ACHN (cell line): ENCODE results near the gene WASHC4.

Experiments
- DNase-seq: peaks from one replicate; pipeline ENCODE4 v3.0.0-alpha.2; 2015
- in situ Hi-C: cut with HindIII; loops from 2 replicates; pipeline ENCODE4 v1.10.0; 2017; ENCODE audit warnings: low sequenced_read_pairs, low pct_ligation_motif_present, low pct_unique_long_range_greater_than_20kb

WASHC4 gene, protein sequence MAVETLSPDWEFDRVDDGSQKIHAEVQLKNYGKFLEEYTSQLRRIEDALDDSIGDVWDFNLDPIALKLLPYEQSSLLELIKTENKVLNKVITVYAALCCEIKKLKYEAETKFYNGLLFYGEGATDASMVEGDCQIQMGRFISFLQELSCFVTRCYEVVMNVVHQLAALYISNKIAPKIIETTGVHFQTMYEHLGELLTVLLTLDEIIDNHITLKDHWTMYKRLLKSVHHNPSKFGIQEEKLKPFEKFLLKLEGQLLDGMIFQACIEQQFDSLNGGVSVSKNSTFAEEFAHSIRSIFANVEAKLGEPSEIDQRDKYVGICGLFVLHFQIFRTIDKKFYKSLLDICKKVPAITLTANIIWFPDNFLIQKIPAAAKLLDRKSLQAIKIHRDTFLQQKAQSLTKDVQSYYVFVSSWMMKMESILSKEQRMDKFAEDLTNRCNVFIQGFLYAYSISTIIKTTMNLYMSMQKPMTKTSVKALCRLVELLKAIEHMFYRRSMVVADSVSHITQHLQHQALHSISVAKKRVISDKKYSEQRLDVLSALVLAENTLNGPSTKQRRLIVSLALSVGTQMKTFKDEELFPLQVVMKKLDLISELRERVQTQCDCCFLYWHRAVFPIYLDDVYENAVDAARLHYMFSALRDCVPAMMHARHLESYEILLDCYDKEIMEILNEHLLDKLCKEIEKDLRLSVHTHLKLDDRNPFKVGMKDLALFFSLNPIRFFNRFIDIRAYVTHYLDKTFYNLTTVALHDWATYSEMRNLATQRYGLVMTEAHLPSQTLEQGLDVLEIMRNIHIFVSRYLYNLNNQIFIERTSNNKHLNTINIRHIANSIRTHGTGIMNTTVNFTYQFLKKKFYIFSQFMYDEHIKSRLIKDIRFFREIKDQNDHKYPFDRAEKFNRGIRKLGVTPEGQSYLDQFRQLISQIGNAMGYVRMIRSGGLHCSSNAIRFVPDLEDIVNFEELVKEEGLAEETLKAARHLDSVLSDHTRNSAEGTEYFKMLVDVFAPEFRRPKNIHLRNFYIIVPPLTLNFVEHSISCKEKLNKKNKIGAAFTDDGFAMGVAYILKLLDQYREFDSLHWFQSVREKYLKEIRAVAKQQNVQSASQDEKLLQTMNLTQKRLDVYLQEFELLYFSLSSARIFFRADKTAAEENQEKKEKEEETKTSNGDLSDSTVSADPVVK

DNA sequence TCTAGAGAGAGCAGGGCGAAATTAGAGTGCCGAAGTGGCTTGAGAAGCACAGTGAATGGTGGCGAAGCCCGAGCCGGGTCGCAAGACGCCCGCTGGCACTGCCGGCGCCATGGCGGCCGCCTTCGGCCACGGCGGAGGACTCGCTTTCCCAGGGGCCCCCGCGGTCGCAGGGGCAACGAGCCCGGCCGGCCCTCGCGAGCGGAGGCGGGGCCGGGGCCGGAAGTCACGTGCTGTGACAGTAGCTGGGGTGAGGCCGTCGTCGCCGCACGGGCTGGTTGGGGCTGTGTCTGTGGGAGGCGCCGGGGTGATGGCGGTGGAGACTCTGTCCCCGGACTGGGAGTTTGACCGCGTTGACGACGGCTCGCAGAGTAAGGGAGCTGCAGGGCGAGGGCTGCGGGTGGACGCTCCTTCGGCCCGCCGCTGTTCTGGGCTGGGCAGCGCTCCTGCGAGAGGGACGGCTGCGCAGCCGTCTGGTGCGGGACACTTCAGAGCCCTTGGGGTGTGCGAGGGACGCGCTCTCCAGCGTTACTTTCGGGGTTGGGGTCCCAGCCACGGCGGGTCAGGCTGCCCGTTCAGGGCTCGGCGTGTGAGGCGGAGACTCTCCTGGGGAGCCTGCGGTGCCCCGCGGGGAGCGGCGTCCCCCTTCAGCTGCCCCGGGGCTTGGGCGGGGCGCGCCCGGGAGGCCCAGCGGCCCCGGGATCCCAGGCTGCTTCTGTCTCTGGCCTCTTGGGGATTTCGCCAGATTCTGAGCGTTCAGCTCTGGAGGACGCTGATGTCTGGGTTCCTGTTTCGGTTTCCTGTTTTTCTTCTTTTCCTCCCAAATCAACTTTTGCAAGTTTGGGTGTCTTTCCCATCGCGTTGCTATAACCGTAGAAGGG, at the start of gene WASHC4:
TSS of gene WASHC4 (plus strand) at position 238 of the 878 bp plus-strand sequence. CDS start at position 308, 70 bp downstream.
- peak; percentile 98 for DNase-seq
- in situ Hi-C loops: no loop called here

DNA sequence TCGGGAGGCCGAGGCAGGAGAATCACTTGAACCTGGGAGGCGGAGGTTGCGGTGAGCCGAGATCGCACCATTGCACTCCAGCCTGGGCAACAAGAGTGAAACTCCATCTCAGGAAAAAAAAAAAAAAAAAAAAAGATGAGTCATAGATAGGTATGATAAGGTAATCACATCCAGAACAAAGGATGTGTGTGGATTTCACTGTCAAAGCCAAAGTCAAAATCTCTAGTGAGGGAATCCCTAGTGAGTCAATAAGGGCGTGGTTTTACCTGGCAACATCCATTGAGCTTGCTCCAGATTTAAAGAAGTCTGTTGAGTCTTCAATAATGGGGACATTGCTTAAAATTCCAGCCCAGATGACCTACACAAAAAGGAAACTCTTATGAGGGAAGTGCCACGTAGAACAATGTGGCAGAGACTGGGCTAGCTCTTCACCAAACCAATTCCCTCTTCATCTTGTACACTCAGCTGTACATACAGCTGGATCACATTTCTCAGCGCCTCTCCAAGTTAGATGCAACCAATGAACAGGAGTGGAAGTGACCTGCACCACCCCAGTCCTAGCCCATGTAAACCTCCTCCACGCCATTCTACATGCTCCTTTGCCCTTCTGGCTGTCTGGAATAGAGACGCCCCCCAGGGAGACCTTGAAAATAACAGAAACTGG, 46.7 kb upstream of the WASHC4 start:
- no peak for DNase-seq
- in situ Hi-C loops: no loop called here

DNA sequence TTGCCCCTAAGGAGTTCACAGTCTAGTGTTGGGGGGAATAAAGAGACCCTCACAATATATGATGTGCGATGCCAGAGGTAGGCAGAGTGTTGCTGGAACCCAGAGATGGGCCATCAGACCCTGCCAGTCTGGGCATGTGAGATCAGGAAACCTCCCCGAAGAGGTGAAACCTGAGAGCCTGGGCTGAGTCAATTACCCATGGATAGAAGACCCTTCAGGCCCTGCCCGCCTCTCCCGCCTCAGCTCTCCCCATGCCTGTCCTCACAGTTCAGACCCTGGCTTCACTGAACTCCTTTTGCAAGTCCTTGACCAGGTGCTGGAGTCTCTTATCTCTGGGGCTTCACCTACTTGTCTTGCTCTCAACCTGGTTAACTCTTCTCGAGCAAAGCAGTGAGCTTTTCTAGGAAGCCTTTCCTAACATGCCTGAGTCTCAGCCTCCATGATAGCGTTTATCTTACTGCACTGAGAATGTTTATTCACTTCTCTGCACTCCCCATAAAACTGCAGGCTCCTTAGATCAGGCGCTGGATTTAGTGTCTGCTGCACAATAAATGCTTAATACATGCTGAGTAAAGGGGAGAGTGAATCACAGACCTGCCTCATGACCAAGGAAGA, 42.9 kb upstream of the WASHC4 start:
- no peak for DNase-seq
- in situ Hi-C loops: no loop called here

DNA sequence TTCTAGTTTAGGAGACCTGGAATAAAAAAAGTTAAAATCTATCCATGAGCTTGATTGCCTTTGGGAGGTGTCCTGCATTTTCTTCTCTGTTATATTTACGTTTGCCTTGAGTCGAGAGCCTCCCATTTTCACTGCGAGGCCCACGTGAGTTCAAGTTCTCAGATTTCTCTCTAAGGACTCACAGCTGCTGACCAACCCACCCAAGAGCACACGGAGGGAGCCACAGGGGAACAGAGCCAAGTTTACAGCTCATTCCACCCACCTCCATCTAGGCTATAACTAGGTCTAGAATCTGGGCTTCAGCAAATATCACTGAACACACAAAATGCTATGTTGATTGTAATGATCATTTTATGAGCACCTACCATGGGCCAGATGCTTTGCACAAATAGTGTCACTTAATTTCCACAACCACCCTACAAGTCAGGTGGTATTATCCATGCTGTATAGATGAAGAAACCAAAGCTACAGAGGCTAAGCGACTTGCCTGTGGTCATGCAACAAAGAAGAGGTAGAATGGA, 40.0 kb upstream of the WASHC4 start:
- no peak for DNase-seq
- in situ Hi-C loops: no loop called here

DNA sequence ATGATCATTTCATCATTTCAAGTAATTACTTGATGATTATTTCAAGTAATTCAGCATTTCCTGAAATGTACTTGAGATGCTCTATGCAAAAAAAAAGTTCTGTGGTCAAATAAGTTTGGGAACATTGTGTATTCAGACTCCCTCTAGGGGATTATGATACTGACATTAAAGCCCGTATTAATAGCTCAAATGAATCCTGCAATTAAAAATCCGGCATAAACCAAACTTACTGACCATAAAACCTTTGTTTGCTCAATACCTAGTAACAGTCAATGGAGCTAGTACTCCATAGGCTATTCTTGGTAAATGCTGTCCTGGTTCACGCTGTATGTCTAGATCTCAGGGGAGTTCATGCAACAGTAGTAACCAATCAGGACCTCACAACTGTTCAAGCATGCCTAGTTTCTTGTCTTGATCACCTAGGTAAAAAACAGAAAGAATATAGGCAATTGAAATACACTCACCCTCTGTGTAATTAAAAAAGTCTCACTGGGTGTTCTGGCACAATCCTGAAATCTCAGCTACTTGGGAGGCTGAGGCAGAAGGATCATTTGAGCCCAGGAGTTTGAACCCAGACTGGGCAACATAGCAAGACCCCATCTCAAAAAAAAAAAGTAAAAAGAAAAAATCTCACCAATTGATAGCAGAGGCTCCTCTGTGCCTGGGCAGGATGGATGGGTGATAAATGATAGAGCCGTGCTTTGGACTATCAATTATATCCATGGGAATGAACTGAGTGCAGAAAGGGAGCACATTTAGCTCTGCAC, 37.4 kb upstream of the WASHC4 start:
- in situ Hi-C loops: no loop called here

DNA sequence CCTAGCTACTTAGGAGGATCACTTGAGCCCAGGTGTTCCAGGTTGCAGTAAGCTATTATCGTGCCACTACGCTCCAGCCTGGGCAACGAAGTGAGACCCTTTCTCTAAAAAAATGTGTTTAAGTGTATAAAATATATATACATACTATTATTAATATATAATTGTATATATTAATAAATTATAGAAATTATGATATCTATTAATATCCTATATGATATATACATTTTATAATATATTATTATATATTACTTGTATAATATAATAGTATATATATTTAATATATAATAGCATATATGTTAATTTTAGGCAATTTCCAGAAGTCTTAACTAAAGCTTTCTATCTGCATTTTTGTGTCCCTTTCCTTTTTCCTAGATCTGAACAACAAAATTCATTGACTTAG, 35.5 kb upstream of the WASHC4 start:
- in situ Hi-C loops: no loop called here
- no peak for DNase-seq

More for the DNA sequence above, 37.4 kb upstream of the WASHC4 start:
- no peak for DNase-seq

DNA sequence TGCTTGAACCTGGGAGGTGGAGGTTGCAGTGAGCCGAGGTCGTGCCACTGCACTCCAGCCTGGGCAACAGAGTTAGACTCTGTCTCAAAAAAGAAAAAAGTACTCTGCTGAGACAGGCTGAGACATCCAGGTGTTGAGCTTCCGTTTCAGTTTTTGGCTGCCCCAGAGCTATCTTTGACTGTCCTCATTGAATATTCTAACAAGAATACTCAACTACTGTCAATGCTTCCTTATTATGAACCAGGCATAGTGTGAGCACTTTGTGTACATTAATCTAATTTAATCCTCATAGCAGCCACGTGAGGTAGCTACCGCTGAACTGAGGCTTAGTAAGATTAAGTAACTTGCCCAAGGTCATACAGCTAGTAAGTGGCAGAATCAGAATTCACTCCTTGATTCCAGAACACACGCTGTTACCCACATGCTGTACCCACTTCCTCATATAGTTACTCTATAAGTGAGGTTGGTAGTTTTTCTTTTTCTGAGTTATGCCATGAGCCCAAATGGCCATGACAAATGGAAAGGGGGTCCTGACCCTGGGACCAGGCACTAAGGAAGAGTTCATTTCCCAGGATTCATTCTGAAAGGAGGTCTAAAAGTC, 34.5 kb upstream of the WASHC4 start:
- DNase-seq: no peak
- in situ Hi-C loops: no loop called here

DNA sequence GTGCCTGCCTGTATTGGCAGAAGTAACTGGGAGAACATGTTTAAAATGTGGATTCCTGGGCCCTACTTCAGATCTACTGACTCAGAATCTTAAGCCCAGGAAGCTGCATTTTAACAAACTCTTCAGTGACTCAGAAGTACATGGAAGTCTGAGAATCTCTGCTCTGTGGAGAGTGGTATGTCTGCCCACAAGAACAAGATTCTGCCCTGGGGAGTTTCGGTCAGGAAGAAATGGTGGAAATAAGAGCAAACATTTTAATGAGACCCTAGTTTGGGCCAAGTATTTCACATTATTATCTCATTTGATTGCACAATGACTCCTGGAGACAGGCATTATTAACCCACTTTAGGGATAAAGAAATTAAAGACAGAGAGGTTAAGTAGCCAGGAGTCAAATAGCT, 31.4 kb upstream of the WASHC4 start:
- in situ Hi-C loops: no loop called here
- no peak for DNase-seq

DNA sequence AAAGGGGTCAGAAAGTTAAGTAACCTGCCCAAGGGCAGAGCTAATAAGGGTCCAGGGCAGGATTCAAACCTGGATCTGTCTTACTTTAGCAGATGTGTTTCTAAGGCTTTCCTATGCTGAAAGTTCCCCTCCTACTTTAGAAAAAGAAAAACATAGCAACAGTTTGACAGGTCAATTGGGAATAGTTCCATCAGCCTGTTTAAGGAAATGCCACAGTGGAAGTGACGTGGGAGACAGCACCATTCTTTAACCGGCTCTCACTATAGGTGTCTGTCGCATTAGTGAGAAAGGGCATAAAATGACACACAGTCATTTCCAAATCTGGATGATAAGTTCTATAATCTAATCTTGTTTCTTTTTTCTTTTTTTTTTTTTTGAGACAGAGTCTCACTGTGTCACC, 30.6 kb upstream of the WASHC4 start:
- no peak for DNase-seq
- in situ Hi-C loops: no loop called here

DNA sequence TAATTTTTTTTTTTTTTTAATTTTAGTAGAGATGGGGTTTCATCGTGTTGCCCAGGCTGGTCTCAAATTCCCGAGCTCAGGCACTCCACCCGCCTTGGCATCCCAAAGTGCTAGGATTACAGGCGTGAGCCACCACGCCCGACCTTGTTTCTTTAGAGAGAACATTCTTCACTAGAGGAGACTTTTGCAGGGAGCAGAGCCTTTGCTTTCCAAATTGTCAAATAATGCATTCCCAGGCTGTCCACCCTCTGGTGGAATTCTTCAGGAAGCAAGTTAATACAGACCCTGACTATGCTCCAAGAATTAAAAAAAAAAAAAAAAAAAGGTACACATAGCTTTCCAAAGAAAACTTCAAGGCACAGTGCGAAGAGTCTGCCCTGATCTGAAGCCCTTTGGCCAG, 30.1 kb upstream of the WASHC4 start:
- in situ Hi-C loops: no loop called here
- DNase-seq: no peak

DNA sequence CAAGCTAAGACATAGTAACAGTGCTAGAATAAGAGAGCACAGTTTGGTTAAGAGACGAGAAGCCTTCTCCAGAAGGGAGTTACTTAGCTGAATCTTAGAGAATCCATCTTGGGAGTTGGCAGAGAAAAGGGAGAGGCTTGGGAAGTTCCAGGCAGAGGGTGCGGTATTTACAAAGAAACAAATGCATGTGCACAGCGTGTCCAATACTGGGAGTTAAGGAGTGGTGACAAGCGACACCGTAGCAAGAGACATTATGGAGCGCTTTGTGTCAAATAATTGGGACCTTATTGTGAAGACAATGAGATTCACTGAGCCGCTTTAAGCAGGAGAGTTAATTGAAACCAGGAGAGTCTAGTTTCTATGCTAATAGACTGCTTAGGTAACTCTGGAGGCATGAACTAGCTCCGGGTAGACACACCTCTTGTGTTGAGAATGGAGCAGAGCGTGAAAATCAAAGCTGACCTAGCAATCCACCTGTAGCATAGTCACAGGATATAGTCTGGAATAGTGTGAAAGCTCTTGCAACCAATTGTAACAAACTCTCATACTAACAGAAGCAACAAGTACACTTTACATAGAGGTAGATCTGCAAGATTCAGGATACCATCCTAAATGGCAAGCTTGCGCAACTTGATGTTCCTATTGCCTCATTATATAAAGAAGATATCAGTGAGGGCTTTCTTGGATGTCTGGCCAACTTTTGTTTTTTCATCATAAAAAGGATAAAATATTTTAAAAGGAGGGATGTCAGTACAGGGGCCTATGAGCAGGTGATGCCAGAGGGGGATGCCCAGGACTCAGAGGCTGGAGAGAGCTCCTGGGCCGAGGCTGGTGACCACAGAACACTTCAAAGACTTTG, 28.6 kb upstream of the WASHC4 start:
- in situ Hi-C loops: no loop called here
- DNase-seq: no peak

DNA sequence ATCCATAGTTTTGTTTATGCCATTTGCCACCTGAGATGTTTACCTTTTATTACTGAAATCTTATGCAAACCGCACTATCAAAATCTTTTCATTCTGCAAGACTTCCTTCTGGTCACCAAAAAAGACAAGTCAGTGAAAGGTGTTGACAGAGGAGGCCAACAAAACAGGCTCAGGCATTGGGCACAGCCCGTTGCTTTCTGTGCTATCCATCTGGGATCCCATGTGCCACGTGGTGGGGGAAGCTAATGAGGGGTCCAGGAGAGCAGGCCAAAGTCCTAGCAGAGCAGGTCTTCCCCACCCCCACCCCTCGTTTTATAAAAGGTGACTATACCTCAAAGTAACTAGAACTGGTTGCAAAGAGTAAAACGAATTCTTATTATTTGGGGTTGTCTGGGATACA, 24.5 kb upstream of the WASHC4 start:
- no peak for DNase-seq
- in situ Hi-C loops: no loop called here

DNA sequence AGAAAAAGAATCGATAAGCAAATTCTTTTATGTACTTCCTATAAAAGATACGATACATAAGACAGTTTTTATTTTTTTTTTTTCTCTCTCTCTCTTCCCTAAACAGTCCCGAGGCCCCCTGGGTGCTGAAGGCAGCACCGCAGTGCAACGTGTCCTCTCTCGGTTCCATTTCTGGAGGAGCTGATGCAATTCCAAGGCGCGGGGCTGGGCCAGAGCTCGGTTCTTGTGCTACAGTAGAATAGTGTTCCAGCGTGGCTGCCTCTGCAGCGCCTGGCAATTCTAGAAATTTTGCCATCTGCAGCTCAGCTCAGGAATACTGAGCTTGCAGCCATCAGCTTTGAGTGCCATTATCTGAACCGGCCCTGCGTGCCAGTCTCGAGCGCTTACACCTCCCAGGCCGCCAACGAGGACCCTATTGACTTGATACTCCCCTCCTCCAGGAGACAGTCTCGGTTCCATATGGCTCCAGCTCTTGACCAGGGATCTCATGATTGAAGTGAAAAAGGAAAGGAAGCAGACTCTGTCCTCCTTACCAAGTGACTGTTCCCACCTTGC, 23.9 kb upstream of the WASHC4 start:
- in situ Hi-C loops: no loop called here
- no peak for DNase-seq

DNA sequence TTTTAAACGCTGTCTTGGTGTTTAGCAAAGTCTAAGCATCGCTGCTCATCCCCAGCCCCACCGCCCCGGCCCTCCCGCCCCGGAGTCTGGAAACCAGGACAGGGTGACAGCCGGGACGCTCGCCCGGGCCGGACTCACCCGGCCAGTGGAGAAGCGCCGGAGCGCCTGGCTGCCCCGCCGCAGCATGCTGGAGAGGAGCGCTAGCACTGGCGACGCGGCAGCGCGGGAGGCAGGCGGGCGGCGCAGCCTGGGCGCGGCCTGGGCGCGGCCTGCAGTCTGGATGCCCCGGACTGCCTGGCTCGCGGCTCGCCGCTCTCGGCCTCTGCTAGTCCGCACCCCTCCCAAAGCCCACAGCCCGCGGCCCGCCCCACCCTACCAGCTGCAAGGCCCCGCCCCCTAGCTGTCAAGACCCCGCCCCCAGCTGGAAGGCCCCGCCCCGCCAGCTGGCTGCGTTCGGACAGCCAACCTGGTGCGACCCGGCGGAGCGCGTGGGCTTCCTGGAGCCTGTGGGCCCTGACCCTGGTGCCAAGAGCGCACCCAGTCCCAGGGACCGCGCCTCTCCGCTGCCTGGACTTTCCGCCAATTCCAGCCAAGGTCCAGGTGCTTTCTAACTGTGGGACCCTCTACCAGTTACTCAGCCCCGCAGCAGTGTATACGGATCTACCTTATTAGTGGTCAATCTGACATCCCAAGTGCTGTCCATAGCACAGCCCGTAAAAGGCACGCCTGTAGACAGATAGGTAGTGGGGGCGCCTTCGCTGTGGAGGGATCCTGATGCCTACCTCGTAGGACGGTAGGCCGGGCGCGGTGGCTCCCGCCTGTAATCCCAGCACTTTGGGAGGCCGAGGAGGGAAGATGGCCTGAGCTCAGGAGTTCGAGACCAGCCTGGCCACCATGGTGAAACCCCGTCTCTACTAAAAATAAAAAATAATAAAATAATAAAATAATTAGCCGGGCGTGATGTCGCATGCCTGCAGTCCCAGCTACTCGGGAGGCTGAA, 23.0 kb upstream of the WASHC4 start, which contains the start of gene ALDH1L2:
TSS of gene ALDH1L2 (minus strand) at position 208 of the 1,000 bp plus-strand sequence. CDS start at position 186, 22 bp downstream.
- in situ Hi-C loops: no loop called here

More for the DNA sequence above, 23.0 kb upstream of the WASHC4 start, which contains the start of gene ALDH1L2:
- DNase-seq: peak; percentile 89
